H1 (cell line): ENCODE measurements around the gene SLC1A2. TPM values are rescaled to one million over a fixed set of nuclear protein-coding genes. Genes with fewer than 3 reads are reported as not detected.

ENCODE experiments used
- CTCF ChIA-PET: fragments of 300-600 bp; sonication (Branson Sonifier 250); formaldehyde crosslinking; loops from one replicate; lab custom pipeline; 2021; ENCODE audit not compliant: partially characterized antibody; lab: Charles Lee
- POLR2A ChIA-PET: fragments of 300-600 bp; sonication (Branson Sonifier 250); formaldehyde crosslinking; loops from one replicate; lab custom pipeline; 2021; ENCODE audit warnings: inconsistent platforms; ENCODE audit not compliant: partially characterized antibody; lab: Charles Lee
- DNase-seq, 2 experiments: peaks; one replicate each; pipeline versions ENCODE4 v3.0.0 to v3.0.0-alpha.2; 2010 to 2022; ENCODE audit warnings: low spot score in 2 of 2, low read depth in 1 of 2, mixed read lengths in 1 of 2
- FAIRE-seq: peaks from 2 replicates; lab custom pipeline; 2011; peaks lifted over from hg19 to GRCh38; lab: Jason Lieb, UNC
- H2AFZ ChIP-seq: 2 replicates; pipeline ENCODE4 v1.8.1; 2012; ENCODE audit warnings: low read length, inconsistent platforms
- H2AK5ac ChIP-seq: 2 replicates; pipeline ENCODE4 v1.6.1; 2013; ENCODE audit warnings: low read depth, low read length
- H2BK120ac ChIP-seq: replicated peaks from 2 replicates; pipeline ENCODE3; 2013; ENCODE audit warnings: low read depth, low read length, inconsistent platforms
- H2BK12ac ChIP-seq: 2 replicates; pipeline ENCODE4 v1.6.1; 2013; ENCODE audit warnings: low read depth, low read length
- H2BK15ac ChIP-seq: 2 replicates; pipeline ENCODE4 v1.6.1; 2013; ENCODE audit warnings: low read length
- H2BK20ac ChIP-seq: 2 replicates; pipeline ENCODE4 v1.6.1; 2013; ENCODE audit warnings: low read length
- H2BK5ac ChIP-seq: 2 replicates; pipeline ENCODE4 v1.6.1; 2013; ENCODE audit warnings: low read depth, low read length
- H3K14ac ChIP-seq: 2 replicates; pipeline ENCODE4 v1.6.1; 2013; ENCODE audit warnings: inconsistent platforms; ENCODE audit not compliant: insufficient read length
- H3K18ac ChIP-seq: 2 replicates; pipeline ENCODE4 v1.6.1; 2013; ENCODE audit warnings: low read length; ENCODE audit errors: extremely low read depth
- H3K23ac ChIP-seq: 2 replicates; pipeline ENCODE4 v1.6.1; 2013; ENCODE audit warnings: inconsistent platforms; ENCODE audit not compliant: insufficient read length
- H3K23me2 ChIP-seq: 2 replicates; pipeline ENCODE4 v1.6.1; 2013; ENCODE audit warnings: low read depth, low read length
- H3K27ac ChIP-seq: 2 replicates; pipeline ENCODE4 v1.6.1; 2011; ENCODE audit warnings: low read depth, low read length, inconsistent platforms
- H3K27me3 ChIP-seq, 4 experiments: replicated peaks in 1 of 4; 1 replicate in 1 of 4; 2 replicates in 3 of 4; pipeline versions ENCODE4 v1.6.1 to v1.8.1; 2011 to 2013; ENCODE audit warnings: low read length in 3 of 4, mild to moderate bottlenecking in 3 of 4, inconsistent platforms in 2 of 4, mixed read lengths in 2 of 4, moderate library complexity in 1 of 4; ENCODE audit not compliant: control insufficient read depth in 3 of 4, insufficient read depth in 3 of 4; ENCODE audit errors: extremely low read depth in 1 of 4
- H3K36me3 ChIP-seq, 4 experiments: 2 replicates each; pipeline versions ENCODE4 v1.6.1 to v1.8.1; 2011 to 2013; ENCODE audit warnings: mild to moderate bottlenecking in 4 of 4, low read length in 3 of 4, moderate library complexity in 2 of 4, control low read depth in 1 of 4, inconsistent platforms in 1 of 4; ENCODE audit not compliant: insufficient read depth in 4 of 4, control insufficient read depth in 2 of 4
- H3K4ac ChIP-seq: replicated peaks from 2 replicates; pipeline ENCODE3; 2013; ENCODE audit warnings: low read length, low read depth, mixed read lengths, inconsistent platforms; ENCODE audit not compliant: insufficient read length
- H3K4me1 ChIP-seq, 4 experiments: replicated peaks in 1 of 4; 1 replicate in 1 of 4; 2 replicates in 3 of 4; pipeline versions ENCODE4 v1.6.1 to v1.8.1; 2011 to 2013; ENCODE audit warnings: low read length in 3 of 4, inconsistent platforms in 2 of 4, mixed read lengths in 1 of 4; ENCODE audit not compliant: insufficient read depth in 4 of 4, control insufficient read depth in 3 of 4
- H3K4me2 ChIP-seq, 2 experiments: 2 replicates each; pipeline versions ENCODE4 v1.6.1 to v1.8.1; 2011 to 2013; ENCODE audit warnings: low read depth in 2 of 2, low read length in 2 of 2, control low read depth in 1 of 2, inconsistent platforms in 1 of 2, mild to moderate bottlenecking in 1 of 2; ENCODE audit not compliant: insufficient read depth in 1 of 2
- H3K4me3 ChIP-seq, 4 experiments: fragments of 200-600, 300-600 bp in 1 of 4; sonication (generic), shearing (Covaris generic), sonication (Bioruptor Twin) in 1 of 4; 2 replicates each; pipeline versions ENCODE4 v1.5.1 to v1.8.1; 2011 to 2016; ENCODE audit warnings: low read length in 4 of 4, low read depth in 3 of 4, control low read depth in 2 of 4, inconsistent platforms in 2 of 4, mild to moderate bottlenecking in 2 of 4, mixed read lengths in 1 of 4, moderate library complexity in 1 of 4; ENCODE audit not compliant: insufficient read depth in 2 of 4; ENCODE audit errors: extremely low read depth in 1 of 4
- H3K56ac ChIP-seq: replicated peaks from 2 replicates; pipeline ENCODE3; 2013; ENCODE audit warnings: low read depth, mild to moderate bottlenecking, mixed read lengths, low read length, inconsistent platforms; ENCODE audit not compliant: insufficient read length
- H3K79me1 ChIP-seq: 2 replicates; pipeline ENCODE4 v1.6.1; 2013; ENCODE audit warnings: low read depth, low read length, control low read depth
- H3K79me2 ChIP-seq, 2 experiments: 2 replicates each; pipeline versions ENCODE4 v1.6.1 to v1.8.1; 2012 to 2013; ENCODE audit warnings: low read length in 2 of 2, mild to moderate bottlenecking in 2 of 2, inconsistent platforms in 1 of 2; ENCODE audit not compliant: insufficient read depth in 2 of 2, control insufficient read depth in 1 of 2
- H3K9ac ChIP-seq, 4 experiments: replicated peaks in 1 of 4; 1 replicate in 1 of 4; 2 replicates in 3 of 4; pipeline versions ENCODE4 v1.6.1 to v1.8.1; 2011 to 2013; ENCODE audit warnings: low read depth in 3 of 4, low read length in 3 of 4, control low read depth in 2 of 4, mild to moderate bottlenecking in 2 of 4, moderate library complexity in 2 of 4, inconsistent platforms in 1 of 4; ENCODE audit errors: extremely low read depth in 1 of 4
- H3K9me3 ChIP-seq, 2 experiments: 2 replicates each; pipeline versions ENCODE4 v1.6.1 to v1.8.1; 2012 to 2013; ENCODE audit warnings: mild to moderate bottlenecking in 2 of 2, moderate library complexity in 2 of 2, control low read depth in 1 of 2, inconsistent platforms in 1 of 2, low read depth in 1 of 2, low read length in 1 of 2, mixed read lengths in 1 of 2; ENCODE audit not compliant: insufficient read depth in 2 of 2
- H4K20me1 ChIP-seq, 2 experiments: replicated peaks in 1 of 2; 2 replicates each; pipeline versions ENCODE3 to v1.8.1; 2011 to 2013; ENCODE audit warnings: inconsistent platforms in 2 of 2, low read length in 2 of 2, mild to moderate bottlenecking in 1 of 2; ENCODE audit not compliant: insufficient read depth in 2 of 2, control insufficient read depth in 1 of 2
- H4K5ac ChIP-seq: 2 replicates; pipeline ENCODE4 v1.6.1; 2013; ENCODE audit warnings: low read length, low read depth, mixed read lengths, inconsistent platforms; ENCODE audit not compliant: insufficient read length
- H4K8ac ChIP-seq: 2 replicates; pipeline ENCODE4 v1.8.0; 2013; ENCODE audit warnings: mild to moderate bottlenecking, moderate library complexity, low read length, inconsistent platforms; ENCODE audit not compliant: insufficient read depth; ENCODE audit errors: extremely low read depth
- H4K91ac ChIP-seq: replicated peaks from 2 replicates; pipeline ENCODE3; 2013; ENCODE audit warnings: low read length, mixed read lengths, inconsistent platforms; ENCODE audit not compliant: insufficient read length
- CBX5 ChIP-seq: fragments of 300-800, 300-1000 bp; sonication (generic); IDR thresholded peaks from 2 replicates; pipeline ENCODE4 v1.7.1; 2016; ENCODE audit warnings: antibody characterized with exemption, low read length, low read depth
- CBX8 ChIP-seq: fragments of 300-800, 300-1000 bp; sonication (generic); IDR thresholded peaks from 2 replicates; pipeline ENCODE4 v1.7.1; 2016; ENCODE audit warnings: low read depth, low read length, borderline replicate concordance
- CEBPB ChIP-seq: IDR thresholded peaks from 2 replicates; pipeline ENCODE4 v1.6.1; 2012; ENCODE audit warnings: low read depth, low read length
- CHD2 ChIP-seq: IDR thresholded peaks from 2 replicates; pipeline ENCODE4 v1.6.1; 2012; ENCODE audit warnings: low read length, improper control_type of control experiment
- HDAC2 ChIP-seq, 2 experiments: fragments of 300-600 bp in 1 of 2; sonication (generic) in 1 of 2; IDR thresholded peaks; 2 replicates each; pipeline ENCODE4 v1.6.1; 2011 to 2012; ENCODE audit warnings: low read depth in 2 of 2, low read length in 2 of 2, mild to moderate bottlenecking in 2 of 2, moderate library complexity in 2 of 2, borderline replicate concordance in 1 of 2, inconsistent platforms in 1 of 2
- JUND ChIP-seq: IDR thresholded peaks from 2 replicates; pipeline ENCODE4 v1.6.1; 2011; ENCODE audit warnings: mild to moderate bottlenecking, improper control_type of control experiment, low read length
- PHF8 ChIP-seq: fragments of 200-600 bp; sonication (generic); conservative IDR thresholded peaks from 2 replicates; pipeline ENCODE4 v1.7.1; 2012; ENCODE audit warnings: low read depth, mild to moderate bottlenecking, inconsistent platforms, low read length, moderate library complexity
- TAF7 ChIP-seq: optimal IDR thresholded peaks from 2 replicates; pipeline ENCODE3; 2011; ENCODE audit warnings: low read depth, mild to moderate bottlenecking, inconsistent platforms, low read length, moderate library complexity, borderline replicate concordance
- WGBS, 2 experiments: shearing (Covaris generic) in 1 of 2; methylation state at CpG; one replicate each; pipeline versions ENCODE4 v1.1.6 to v1.1.7; 2013 to 2015; ENCODE audit warnings: low lambda C conversion rate in 2 of 2, mixed read lengths in 2 of 2, inconsistent platforms in 1 of 2, low coverage in 1 of 2, missing lambda C conversion rate in 1 of 2; ENCODE audit not compliant: insufficient replicate concordance in 2 of 2, insufficient coverage in 1 of 2, insufficient read length in 1 of 2; ENCODE audit errors: extremely low coverage in 1 of 2, missing lambda C conversion rate in 1 of 2; 5-methylcytosine and 5-hydroxymethylcytosine counted together
- polyA plus RNA-seq, 7 experiments: library from polyadenylated mRNA; depleted of rRNA in 3 of 7; stranded (reverse) in 5 of 7; unstranded in 2 of 7; fragments of >200 nt in 5 of 7; fragments of 200-250 nt in 2 of 7; gene quantifications; 1 replicate in 5 of 7; 2 replicates in 1 of 7; 4 replicates in 1 of 7; pipeline versions ENCODE4 v1.2.1 to v1.2.3, GENCODE V29; 2011 to 2013; ENCODE audit warnings: missing spikeins in 2 of 7, mixed read lengths in 2 of 7
- total RNA-seq: library from RNA; stranded (reverse); fragmentation: NEBNext Ultra II Directional; extraction: Animal tissue kit (Norgen Biotek cat#: 25700); gene quantifications from 2 replicates; pipeline ENCODE4 v1.2.1, GENCODE V29; 2021
- TF ChIP-seq, protein P1 (sequence below): IDR thresholded peaks from 2 replicates; pipeline ENCODE4 v1.6.1; 2011; ENCODE audit warnings: low read length, improper control_type of control experiment
- TF ChIP-seq, protein P2 (sequence below), 3 experiments: IDR thresholded peaks; 1 replicate in 2 of 3; 2 replicates in 1 of 3; pipeline versions ENCODE4 v1.5.1 to v1.6.1; 2011; ENCODE audit warnings: low read length in 3 of 3, mild to moderate bottlenecking in 3 of 3, inconsistent platforms in 2 of 3, low read depth in 1 of 3, moderate library complexity in 1 of 3; ENCODE audit not compliant: insufficient read depth in 1 of 3; ENCODE audit errors: control extremely low read depth in 1 of 3

Gene SLC1A2
- total and polyA plus RNA-seq, 2 of the 8 experiments (the other 6 are each of a cell fraction or from before 2014, with no cell fraction given), result 0.57 to 1.2 TPM

DNA sequence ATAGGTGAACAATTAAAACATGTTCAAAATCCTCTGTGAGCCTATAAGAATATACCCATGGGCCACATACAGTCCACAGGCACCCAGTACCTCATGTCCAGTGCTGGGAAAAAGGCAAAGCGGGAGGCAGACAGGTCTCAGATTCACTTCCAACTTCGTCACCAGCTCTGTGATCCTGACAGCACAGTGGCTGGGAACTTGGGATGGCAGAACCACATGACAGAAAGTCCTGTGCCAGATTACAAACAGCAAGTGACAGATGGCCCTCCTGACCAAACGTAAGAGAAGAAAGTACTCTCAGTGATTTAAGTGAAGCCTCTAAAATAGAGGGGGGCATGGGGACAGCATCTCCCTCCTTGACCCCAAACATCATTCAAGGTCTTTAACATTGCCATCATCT is 5.8 kb downstream of the SLC1A2 start:
- H3K79me1 ChIP-seq, result no peaks in the 10 kb centered on the region
- no peak overlapping the region for H2AFZ ChIP-seq
- no peak overlapping the region for H4K5ac ChIP-seq
- H3K79me2 ChIP-seq, result no peaks in the 10 kb centered on the region
- H3K27ac ChIP-seq, result no peak overlapping the region
- no peak overlapping the region for H3K4me3 ChIP-seq
- H4K8ac ChIP-seq, result no peak overlapping the region
- ChIA-PET POLR2A (interaction anchor here (1.3 kb wide), 1 partner anchor 15 kb away, joined by 3 read pairs; no protein-coding TSS in a partner anchor), CTCF (interaction anchor here (1.0 to 3.6 kb wide), 4 partner anchors 8 to 122 kb away, joined by 3 to 24 read pairs (median 6); no protein-coding TSS in a partner anchor)
- FAIRE-seq, result no peak
- H3K4me2 ChIP-seq, result no peak overlapping the region
- H3K9me3 ChIP-seq, result no peaks in the 10 kb centered on the region
- 0 out of 2 replicates have a peak overlapping the region, but pooled peaks have one; percentile 56 for H2BK20ac ChIP-seq
- H3K9ac ChIP-seq, result no peak overlapping the region
- H3K4me1 ChIP-seq, result peaks cover 0 to 3% (median 0%) of the 10 kb centered on the region in 4 experiments; a peak in 3 of 7 replicates
- H4K20me1 ChIP-seq, result no peaks in the 10 kb centered on the region
- H2BK12ac ChIP-seq, result no peak overlapping the region
- H3K4ac ChIP-seq, result no peak overlapping the region
- H3K36me3 ChIP-seq, result no peaks in the 10 kb centered on the region
- H2BK15ac ChIP-seq, result no peak overlapping the region
- H3K14ac ChIP-seq, result no peak overlapping the region
- H3K23ac ChIP-seq, result no peak overlapping the region
- H4K91ac ChIP-seq, result no peak overlapping the region
- peaks cover 16 to 39% (median 28%) of the 10 kb centered on the region in 4 experiments for H3K27me3 ChIP-seq
- no peak overlapping the region for H2AK5ac ChIP-seq
- 85% methylated on average over 3 of the region's 3 CpGs; no CpG with 5 or more reads in 1 of the 2 experiments for WGBS, 2 experiments
- no peak for DNase-seq
- H2BK120ac ChIP-seq, result no peak overlapping the region
- no peak overlapping the region for H3K18ac ChIP-seq
- H3K56ac ChIP-seq, result no peak overlapping the region
- H3K23me2 ChIP-seq, result peaks cover 6% of the 10 kb centered on the region; the same call in 1 of the 2 replicates
- no peak overlapping the region for H2BK5ac ChIP-seq
- TF ChIP-seq PHF8 (no peak), CHD2 (no peak), HDAC2 (IDR thresholded peaks at IDR 0.05; ENCODE audit: borderline replicate concordance in 1 of 2, low read depth in 2 of 2, low read length in 2 of 2) (no peak), CBX5 (no peak), JUND (no peak), TAF7 (no peak), CBX8 (no peak), CEBPB (no peak)
- TF ChIP-seq, protein P1, sequence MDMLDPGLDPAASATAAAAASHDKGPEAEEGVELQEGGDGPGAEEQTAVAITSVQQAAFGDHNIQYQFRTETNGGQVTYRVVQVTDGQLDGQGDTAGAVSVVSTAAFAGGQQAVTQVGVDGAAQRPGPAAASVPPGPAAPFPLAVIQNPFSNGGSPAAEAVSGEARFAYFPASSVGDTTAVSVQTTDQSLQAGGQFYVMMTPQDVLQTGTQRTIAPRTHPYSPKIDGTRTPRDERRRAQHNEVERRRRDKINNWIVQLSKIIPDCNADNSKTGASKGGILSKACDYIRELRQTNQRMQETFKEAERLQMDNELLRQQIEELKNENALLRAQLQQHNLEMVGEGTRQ, result no peak
- TF ChIP-seq, protein P2, sequence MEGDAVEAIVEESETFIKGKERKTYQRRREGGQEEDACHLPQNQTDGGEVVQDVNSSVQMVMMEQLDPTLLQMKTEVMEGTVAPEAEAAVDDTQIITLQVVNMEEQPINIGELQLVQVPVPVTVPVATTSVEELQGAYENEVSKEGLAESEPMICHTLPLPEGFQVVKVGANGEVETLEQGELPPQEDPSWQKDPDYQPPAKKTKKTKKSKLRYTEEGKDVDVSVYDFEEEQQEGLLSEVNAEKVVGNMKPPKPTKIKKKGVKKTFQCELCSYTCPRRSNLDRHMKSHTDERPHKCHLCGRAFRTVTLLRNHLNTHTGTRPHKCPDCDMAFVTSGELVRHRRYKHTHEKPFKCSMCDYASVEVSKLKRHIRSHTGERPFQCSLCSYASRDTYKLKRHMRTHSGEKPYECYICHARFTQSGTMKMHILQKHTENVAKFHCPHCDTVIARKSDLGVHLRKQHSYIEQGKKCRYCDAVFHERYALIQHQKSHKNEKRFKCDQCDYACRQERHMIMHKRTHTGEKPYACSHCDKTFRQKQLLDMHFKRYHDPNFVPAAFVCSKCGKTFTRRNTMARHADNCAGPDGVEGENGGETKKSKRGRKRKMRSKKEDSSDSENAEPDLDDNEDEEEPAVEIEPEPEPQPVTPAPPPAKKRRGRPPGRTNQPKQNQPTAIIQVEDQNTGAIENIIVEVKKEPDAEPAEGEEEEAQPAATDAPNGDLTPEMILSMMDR (IDR thresholded peaks at IDR 0.05; ENCODE audit: control extremely low read depth in 1 of 3, insufficient read depth in 1 of 3, low read depth in 1 of 3, low read length in 3 of 3), result no peak
